Activated gamma-delta T cell treated with Interleukin-2 at 50 U/mL for 16 hours (primary cell): ENCODE measurements around the gene LAMC2.
"Not testable (repeated sequence)": the region's sequence is repeated elsewhere in the genome, so short reads cannot be mapped to it uniquely, and the experiment has no call there.

Source experiments
- DNase-seq: peaks from one replicate; pipeline ENCODE4 v3.0.0-alpha.2; 2020

LAMC2 gene

DNA sequence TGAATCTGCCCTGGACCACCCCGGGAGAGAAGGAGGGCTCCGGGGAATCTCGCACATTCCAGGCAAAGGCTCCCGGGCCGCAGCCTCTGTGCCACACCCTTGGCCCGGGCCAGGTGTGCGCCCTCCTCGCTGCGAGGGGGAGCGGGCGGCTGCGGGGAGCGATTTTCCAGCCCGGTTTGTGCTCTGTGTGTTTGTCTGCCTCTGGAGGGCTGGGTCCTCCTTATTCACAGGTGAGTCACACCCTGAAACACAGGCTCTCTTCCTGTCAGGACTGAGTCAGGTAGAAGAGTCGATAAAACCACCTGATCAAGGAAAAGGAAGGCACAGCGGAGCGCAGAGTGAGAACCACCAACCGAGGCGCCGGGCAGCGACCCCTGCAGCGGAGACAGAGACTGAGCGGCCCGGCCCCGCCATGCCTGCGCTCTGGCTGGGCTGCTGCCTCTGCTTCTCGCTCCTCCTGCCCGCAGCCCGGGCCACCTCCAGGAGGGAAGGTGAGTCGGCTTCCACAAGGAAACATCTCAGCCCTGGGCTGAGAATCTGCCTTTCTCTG is at the start of gene LAMC2:
LAMC2 (plus strand) TSS at position 324 of the 550 bp plus-strand sequence; CDS start at position 413, 89 bp downstream.
- DNase-seq = no peak

- DNase-seq = no peak
These were observed 48.3 kb upstream of the LAMC2 start for GRCh38 chr1:183137782-183138181.

GRCh38 chr1:183138301-183138700 is 47.8 kb upstream of the LAMC2 start:
- DNase-seq = no peak

DNA sequence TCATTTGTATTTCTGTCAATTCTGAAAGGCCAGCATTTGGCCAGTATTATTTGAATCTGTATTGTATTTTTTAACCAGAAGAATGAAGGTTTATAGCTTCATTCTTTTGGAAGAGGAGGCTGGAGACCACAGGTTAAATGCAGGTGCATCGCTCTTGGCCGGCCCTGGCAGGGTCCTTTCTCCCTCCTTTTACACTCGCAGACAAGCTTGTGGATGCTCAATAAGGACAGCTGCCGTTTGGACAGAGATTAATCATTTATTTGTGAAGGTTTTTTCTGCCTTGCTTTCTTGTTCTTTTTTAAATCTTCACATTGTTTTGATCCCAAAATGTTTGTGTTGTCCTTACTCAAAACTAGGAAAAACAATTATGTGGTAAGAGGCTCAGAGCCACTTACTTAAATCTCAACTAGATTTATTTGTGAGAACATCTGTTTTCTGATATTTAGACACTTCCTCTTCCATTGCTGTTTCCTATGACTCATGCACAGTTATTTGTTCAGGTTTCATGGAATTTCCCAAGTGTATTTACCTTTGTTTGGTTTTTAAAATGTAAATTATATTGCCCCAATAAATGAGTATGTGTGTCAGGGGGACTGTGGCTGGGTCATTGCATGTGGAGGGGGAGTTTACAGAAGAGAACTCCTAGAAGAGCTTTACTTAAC is 46.7 kb upstream of the LAMC2 start:
- DNase-seq = no peak

GRCh38 chr1:183140633-183141032 is 45.4 kb upstream of the LAMC2 start:
- no peak for DNase-seq

GRCh38 chr1:183142171-183142570 is 43.9 kb upstream of the LAMC2 start:
- no peak for DNase-seq

GRCh38 chr1:183143576-183144315 is 42.3 kb upstream of the LAMC2 start:
- DNase-seq = no peak

DNA sequence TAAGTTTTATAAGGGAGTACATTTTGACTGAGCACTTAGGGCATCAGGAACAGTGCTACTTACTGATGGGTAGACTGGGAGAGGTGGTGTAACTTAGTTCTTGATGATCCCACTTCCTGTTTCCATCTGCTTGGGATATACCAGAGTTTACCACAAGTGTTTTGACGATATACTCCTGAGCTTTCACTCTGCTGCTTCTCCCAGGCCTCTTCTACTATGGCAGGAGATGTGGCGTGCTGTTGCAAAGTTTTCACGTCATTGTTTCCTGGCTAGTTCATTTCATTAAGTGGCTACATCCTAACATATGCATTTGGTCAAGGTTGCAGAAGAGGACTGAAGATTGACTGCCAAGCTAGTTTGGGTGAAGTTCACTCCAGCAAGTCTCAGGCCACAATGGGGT is 41.3 kb upstream of the LAMC2 start:
- no peak for DNase-seq

DNA sequence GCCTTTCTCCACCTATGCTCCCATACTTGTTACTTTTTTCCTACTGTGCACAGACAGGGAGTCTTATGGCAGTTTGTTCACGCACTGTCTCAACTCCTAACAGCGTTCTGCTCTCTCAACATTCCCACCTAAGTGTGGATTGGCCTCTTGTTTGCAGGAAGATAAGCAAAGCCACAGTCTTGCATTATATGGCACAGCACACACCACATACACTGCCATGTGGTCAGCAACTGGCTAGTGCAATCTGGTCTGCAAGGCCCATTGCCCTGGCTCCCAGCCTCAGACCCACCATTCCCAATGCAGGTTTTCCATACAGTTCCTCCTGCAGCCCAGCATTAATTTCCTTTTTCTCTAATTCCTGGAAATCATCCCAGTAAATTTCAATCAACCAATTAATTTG is 38.3 kb upstream of the LAMC2 start:
- no peak for DNase-seq

GRCh38 chr1:183148599-183148998 is 37.5 kb upstream of the LAMC2 start:
- no peak for DNase-seq

DNA sequence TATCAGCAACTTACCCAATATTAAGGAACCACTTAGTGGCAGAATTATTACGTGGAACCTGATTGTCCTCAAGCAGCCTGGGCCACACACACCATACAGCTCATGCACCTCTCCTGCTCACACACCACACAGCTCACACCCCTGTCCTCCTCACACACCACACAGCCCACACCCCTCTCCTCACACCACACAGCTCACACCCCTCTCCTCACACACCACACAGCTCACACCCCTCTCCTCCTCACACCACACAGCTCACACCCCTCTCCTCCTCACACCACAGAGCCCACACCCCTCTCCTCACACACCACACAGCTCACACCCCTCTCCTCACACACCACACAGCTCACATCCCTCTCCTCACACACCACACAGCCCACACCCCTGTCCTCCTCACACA is 36.8 kb upstream of the LAMC2 start:
- DNase-seq = no peak

DNA sequence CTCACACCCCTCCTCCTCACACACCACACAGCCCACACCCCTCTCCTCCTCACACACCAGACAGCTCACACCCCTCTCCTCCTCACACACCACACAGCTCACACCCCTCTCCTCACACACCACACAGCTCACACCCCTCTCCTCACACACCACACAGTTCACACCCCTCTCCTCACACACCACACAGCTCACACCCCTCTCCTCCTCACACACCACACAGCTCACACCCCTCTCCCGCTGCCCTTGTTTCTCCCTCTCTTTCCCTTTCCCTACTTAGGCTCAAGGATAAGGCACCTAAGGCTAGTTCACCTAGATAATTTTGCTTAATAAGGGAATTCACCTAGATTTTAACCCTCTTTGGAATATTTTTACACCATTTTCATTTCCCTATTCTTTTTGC is 36.0 kb upstream of the LAMC2 start:
- DNase-seq = not testable (repeated sequence)

DNA sequence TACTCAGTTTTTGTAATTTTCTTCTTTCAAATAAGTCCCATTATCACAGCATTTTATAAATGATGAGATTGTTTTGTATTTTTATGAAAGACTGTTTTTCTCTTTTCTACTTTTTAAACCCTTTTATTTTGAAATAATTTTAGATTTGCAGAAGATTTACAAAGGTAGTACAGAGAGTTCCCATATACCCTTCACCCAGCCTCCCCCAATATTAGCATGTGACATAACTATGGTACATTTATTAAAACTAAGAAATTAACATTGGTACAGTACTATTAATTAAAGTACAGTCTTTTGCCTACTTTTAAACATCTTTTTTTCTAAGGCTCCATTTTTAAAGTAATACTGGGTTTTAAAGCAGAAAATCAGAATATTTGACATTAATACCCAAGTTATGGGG is 35.6 kb upstream of the LAMC2 start:
- no peak for DNase-seq

- no peak for DNase-seq
These were observed 33.9 kb upstream of the LAMC2 start for GRCh38 chr1:183152180-183152579.

GRCh38 chr1:183155939-183156338 is 30.1 kb upstream of the LAMC2 start:
- DNase-seq = no peak

GRCh38 chr1:183159960-183160359 is 26.1 kb upstream of the LAMC2 start:
- DNase-seq = no peak

- DNase-seq = no peak
These were observed 24.7 kb upstream of the LAMC2 start for GRCh38 chr1:183161391-183161790.

GRCh38 chr1:183163316-183163715 is 22.7 kb upstream of the LAMC2 start:
- DNase-seq = no peak

DNA sequence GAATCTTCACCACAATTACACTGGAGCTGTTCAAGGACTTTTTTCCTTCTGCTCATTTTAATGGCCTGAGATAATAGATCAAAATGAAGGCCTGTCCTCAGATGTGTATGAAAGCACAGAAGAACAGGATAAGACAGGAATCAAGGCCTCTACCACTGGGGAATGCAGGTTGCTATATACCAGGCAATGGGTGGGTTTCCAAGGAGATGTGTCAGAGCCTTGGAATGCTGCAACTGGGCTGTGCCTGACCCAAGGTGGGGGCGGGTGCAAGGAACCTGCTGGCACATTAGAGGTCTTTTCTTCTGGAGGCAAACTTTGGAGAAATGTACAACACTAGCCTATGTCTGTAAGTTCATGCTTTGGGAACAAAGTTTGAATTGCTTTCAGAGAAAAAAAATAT is 21.7 kb upstream of the LAMC2 start:
- no peak for DNase-seq

DNA sequence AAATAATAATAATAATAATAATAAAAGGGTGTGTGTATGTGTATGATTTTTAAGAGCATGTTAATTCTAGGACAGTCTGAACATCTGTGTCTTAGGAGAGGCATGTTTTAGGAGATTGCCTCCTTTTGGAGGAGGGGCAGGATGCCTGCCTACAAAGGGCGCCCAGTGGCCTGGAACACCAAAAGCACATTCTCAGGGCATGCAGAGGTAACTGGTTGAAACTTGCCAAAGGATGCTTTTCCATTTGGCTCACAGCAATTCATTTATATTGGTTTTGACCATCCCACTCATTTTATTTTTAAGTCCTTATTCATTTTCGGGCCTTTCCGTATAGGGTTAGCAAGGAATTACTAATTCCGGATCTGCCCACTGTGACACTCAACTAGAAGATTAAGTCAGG is 21.1 kb upstream of the LAMC2 start:
- DNase-seq = no peak

DNA sequence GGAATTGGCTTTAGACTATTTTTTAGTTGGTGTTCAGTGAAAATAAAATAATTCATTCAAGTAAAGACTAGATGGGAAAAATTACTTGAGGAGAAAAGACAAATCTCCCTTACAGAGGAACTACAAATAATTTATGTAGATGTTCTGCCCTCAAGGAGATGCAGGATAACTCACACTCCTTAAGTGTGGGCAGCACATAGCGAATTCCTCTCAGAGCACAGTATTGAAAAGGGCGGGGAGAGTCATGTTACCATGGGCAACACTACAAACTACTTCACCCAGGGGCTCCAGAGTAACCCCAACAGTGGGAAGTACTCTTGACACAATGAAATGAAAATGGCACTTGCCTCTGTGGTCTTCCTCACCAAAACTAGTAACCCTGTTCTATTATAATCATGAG is 20.6 kb upstream of the LAMC2 start:
- no peak for DNase-seq

- no peak for DNase-seq
These were observed 19.6 kb upstream of the LAMC2 start for GRCh38 chr1:183166454-183166853.

DNA sequence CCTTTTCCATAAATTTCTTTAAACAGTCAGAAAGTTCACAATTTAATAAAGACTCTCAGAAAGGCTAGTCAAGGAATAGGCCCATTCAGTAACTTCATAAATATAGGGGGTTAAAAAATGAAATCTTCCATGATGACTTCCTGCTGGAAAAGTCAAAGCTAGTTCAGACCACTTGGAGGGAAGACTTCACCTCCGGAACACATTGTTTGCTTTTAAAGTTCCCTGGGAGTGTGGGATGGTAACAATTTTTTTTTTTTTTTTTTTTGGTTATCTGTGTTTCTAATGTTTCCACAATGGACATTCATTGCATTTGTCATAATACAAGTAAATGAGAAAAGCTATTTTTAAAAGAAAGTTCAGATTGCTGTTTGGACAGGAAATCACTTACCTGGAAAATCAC is 18.4 kb upstream of the LAMC2 start:
- DNase-seq = no peak

DNA sequence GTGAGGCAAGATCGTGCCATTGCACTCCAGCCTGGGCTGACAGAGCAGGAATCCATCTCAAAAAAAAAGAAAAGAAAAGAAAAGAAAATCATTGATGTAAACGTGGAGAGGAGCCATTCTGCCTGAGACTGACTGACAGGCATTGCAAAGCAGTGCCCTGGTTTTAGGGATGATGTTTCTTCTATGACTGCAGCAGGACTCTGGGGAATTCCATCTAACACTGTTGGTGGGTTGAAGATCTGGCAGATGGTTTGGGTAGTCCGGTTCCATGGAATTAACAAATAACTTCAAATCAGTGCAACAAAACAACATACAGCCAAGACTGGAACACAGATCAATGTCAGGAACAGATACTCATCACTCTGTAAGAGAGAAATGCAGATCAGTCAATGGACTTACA is 17.8 kb upstream of the LAMC2 start:
- DNase-seq = no peak

- no peak for DNase-seq
These were observed 12.2 kb upstream of the LAMC2 start for GRCh38 chr1:183173828-183174227.
